ENCODE results near the gene ZNF485. TPM values are rescaled to one million over a fixed set of nuclear protein-coding genes. Genes with fewer than 3 reads are reported as not detected.
"Not testable (repeated sequence)": the region's sequence is repeated elsewhere in the genome, so short reads cannot be mapped to it uniquely, and the experiment has no call there.

Gene ZNF485
- polyA plus RNA-seq, 1 of the 3 experiments (the other 2 are of a cell fraction), result 3.0 TPM

GRCh38 chr10:43599333-43599732, 6.9 kb upstream of the ZNF485 start:
- Histone ChIP-seq H4K20me1 (ENCODE audit: insufficient read depth) (no peaks in the 10 kb centered on the region), H3K79me2 (ENCODE audit: insufficient read depth) (no peaks in the 10 kb centered on the region), H3K27me3 (ENCODE audit: insufficient read depth) (no peaks in the 10 kb centered on the region; the same call in 1 of the 2 replicates), H2AFZ (ENCODE audit: low read depth) (no peak overlapping the region), H3K27ac (ENCODE audit: low read depth in 2 of 2, low read length in 1 of 2) (no peak overlapping the region), H3K9me3 (no peaks in the 10 kb centered on the region), H3K4me2 (no peak overlapping the region), H3K9me2 (no peaks in the 10 kb centered on the region), H3K9ac (no peak overlapping the region), H3K4me3 (ENCODE audit: low read depth in 2 of 2, low read length in 1 of 2) (no peak overlapping the region), H3K36me3 (replicated peaks in 1 of 2; ENCODE audit: control insufficient read depth in 1 of 2, insufficient read depth in 2 of 2, low read length in 1 of 2) (no peaks in the 10 kb centered on the region), H3K4me1 (ENCODE audit: control insufficient read depth in 1 of 2, insufficient read depth in 2 of 2, low read depth in 1 of 2, low read length in 1 of 2) (peaks cover 0 to 4% of the 10 kb centered on the region in 2 experiments; a peak in 1 of 4 replicates), H3F3A (replicated peaks; ENCODE audit: insufficient read depth) (no peaks in the 10 kb centered on the region)
- CTCF ChIA-PET, result no interaction called here
- POLR2A ChIA-PET, result no interaction called here
- TF ChIP-seq YY1 (IDR thresholded peaks at IDR 0.05; ENCODE audit: low read depth), result no peak
- TF ChIP-seq TCF12 (IDR thresholded peaks at IDR 0.05), result no peak
- TF ChIP-seq FOXJ3 (CRISPR knock-in tag; IDR thresholded peaks at IDR 0.05), result no peak
- TF ChIP-seq RFX5 (IDR thresholded peaks at IDR 0.05; ENCODE audit: low read length), result no peak
- no peak for TF ChIP-seq PBX3 (IDR thresholded peaks at IDR 0.05)
- no peak for TF ChIP-seq EZH2phosphoT487 (IDR thresholded peaks at IDR 0.05; ENCODE audit: borderline replicate concordance, low read depth)
- TF ChIP-seq ZBTB33 (IDR thresholded peaks at IDR 0.05; ENCODE audit: borderline replicate concordance, low read depth), result no peak
- TF ChIP-seq MAX (IDR thresholded peaks at IDR 0.05; ENCODE audit: low read depth), result no peak
- no peak for DNase-seq
- 39% methylated on average over 2 of the region's 2 CpGs for WGBS (ENCODE audit: low lambda C conversion rate)

GRCh38 chr10:43601576-43601975, 4.7 kb upstream of the ZNF485 start:
- H2AFZ ChIP-seq (ENCODE audit: low read depth); H4K20me1 ChIP-seq (ENCODE audit: insufficient read depth); H3K4me1 ChIP-seq (ENCODE audit: control insufficient read depth in 1 of 2, insufficient read depth in 2 of 2, low read depth in 1 of 2, low read length in 1 of 2); H3K79me2 ChIP-seq (ENCODE audit: insufficient read depth); POLR2A ChIA-PET; H3K27me3 ChIP-seq (ENCODE audit: insufficient read depth); CTCF ChIA-PET; H3K9ac ChIP-seq; H3K9me2 ChIP-seq; H3K36me3 ChIP-seq (replicated peaks in 1 of 2; ENCODE audit: control insufficient read depth in 1 of 2, insufficient read depth in 2 of 2, low read length in 1 of 2); H3F3A ChIP-seq (replicated peaks; ENCODE audit: insufficient read depth); H3K4me2 ChIP-seq; H3K4me3 ChIP-seq (ENCODE audit: low read depth in 2 of 2, low read length in 1 of 2); DNase-seq; H3K9me3 ChIP-seq; H3K27ac ChIP-seq (ENCODE audit: low read depth in 2 of 2, low read length in 1 of 2): not testable (repeated sequence)
- WGBS (ENCODE audit: low lambda C conversion rate), result 42% methylated on average over 6 of the region's 6 CpGs
